Muscle layer of duodenum (tissue), 2 donors: ENCODE data around the gene FBF1.

ENCODE experiments used
- H3K27ac ChIP-seq: one replicate; pipeline ENCODE4 v1.7.0; 2013; ENCODE audit warnings: mild to moderate bottlenecking, low read length
- H3K27me3 ChIP-seq: one replicate; pipeline ENCODE4 v1.7.0; 2013; ENCODE audit warnings: low read depth, mild to moderate bottlenecking, control low read depth, low read length
- H3K36me3 ChIP-seq, 2 donors: one replicate each; pipeline ENCODE4 v1.7.0; 2013; ENCODE audit warnings: low read length in 2 of 2, control low read depth in 1 of 2, mild to moderate bottlenecking in 1 of 2; ENCODE audit not compliant: insufficient read depth in 2 of 2, control insufficient read depth in 1 of 2
- H3K4me1 ChIP-seq, 2 donors: one replicate each; pipeline ENCODE4 v1.7.0; 2013; ENCODE audit warnings: low read length in 2 of 2, mild to moderate bottlenecking in 2 of 2, control low read depth in 1 of 2, moderate library complexity in 1 of 2; ENCODE audit not compliant: insufficient read depth in 2 of 2, control insufficient read depth in 1 of 2
- H3K4me3 ChIP-seq, 2 donors: one replicate each; pipeline ENCODE4 v1.7.0; 2013; ENCODE audit warnings: low read length in 2 of 2, low read depth in 1 of 2, mild to moderate bottlenecking in 1 of 2
- H3K9me3 ChIP-seq, 2 donors: one replicate each; pipeline ENCODE4 v1.7.0; 2013; ENCODE audit warnings: low read length in 2 of 2, control low read depth in 1 of 2, mild to moderate bottlenecking in 1 of 2; ENCODE audit not compliant: control insufficient read depth in 1 of 2
- donor health status: healthy.

The FBF1 gene

GRCh38 chr17:75940727-75941441 is at the start of gene FBF1:
FBF1 (minus strand) TSS chr17:75941042; CDS start chr17:75938149, 2,893 bp downstream.
- peak within 1 kb of the TSS; percentile 77 to 85 for H3K4me3 ChIP-seq
- H3K27me3 ChIP-seq = no peaks in the 10 kb centered on the region
- no peaks in the 10 kb centered on the region for H3K9me3 ChIP-seq
- H3K4me1 ChIP-seq = peaks cover 5% of the 10 kb centered on the region in 2 donors
- peak within 1 kb of the TSS; percentile 69 for H3K27ac ChIP-seq
- H3K36me3 ChIP-seq = peaks cover 8 to 11% of the 10 kb centered on the region in 2 donors

GRCh38 chr17:75987041-75987440 is 46.2 kb upstream of the FBF1 start:
- H3K36me3 ChIP-seq = peaks cover 0 to 8% of the 10 kb centered on the region in 2 donors
- no peak overlapping the region for H3K4me3 ChIP-seq
- no peaks in the 10 kb centered on the region for H3K27me3 ChIP-seq
- H3K9me3 ChIP-seq = no peaks in the 10 kb centered on the region
- no peak overlapping the region for H3K27ac ChIP-seq
- peaks cover 0 to 4% of the 10 kb centered on the region in 2 donors for H3K4me1 ChIP-seq

GRCh38 chr17:75985986-75986385 is 45.1 kb upstream of the FBF1 start:
- Histone ChIP-seq H3K27me3 (no peaks in the 10 kb centered on the region), H3K9me3 (no peaks in the 10 kb centered on the region), H3K36me3 (no peaks in the 10 kb centered on the region), H3K4me1 (peaks cover 0 to 4% of the 10 kb centered on the region in 2 donors), H3K4me3 (no peak overlapping the region), H3K27ac (no peak overlapping the region)

- no peaks in the 10 kb centered on the region for H3K27me3 ChIP-seq
- H3K4me1 ChIP-seq = peaks cover 0 to 10% of the 10 kb centered on the region in 2 donors
- H3K9me3 ChIP-seq = no peaks in the 10 kb centered on the region
- H3K27ac ChIP-seq = no peak overlapping the region
- peaks cover 0 to 7% of the 10 kb centered on the region in 2 donors for H3K36me3 ChIP-seq
- H3K4me3 ChIP-seq = no peak overlapping the region
Observed at GRCh38 chr17:75983501-75984181, 42.8 kb upstream of the FBF1 start.

GRCh38 chr17:75981019-75981615 is 40.3 kb upstream of the FBF1 start:
- H3K4me1 ChIP-seq = peaks cover 0 to 25% of the 10 kb centered on the region in 2 donors
- H3K27ac ChIP-seq = no peak overlapping the region

GRCh38 chr17:75980188-75981018 is 39.6 kb upstream of the FBF1 start:
- Histone ChIP-seq H3K27me3 (no peaks in the 10 kb centered on the region), H3K27ac (peak overlapping the region; percentile 100), H3K36me3 (peaks cover 0 to 9% of the 10 kb centered on the region in 2 donors), H3K4me1 (peaks cover 0 to 27% of the 10 kb centered on the region in 2 donors), H3K4me3 (peak overlapping the region; percentile 80), H3K9me3 (no peaks in the 10 kb centered on the region)

More at GRCh38 chr17:75981019-75981615, 40.3 kb upstream of the FBF1 start:
- no peak overlapping the region for H3K4me3 ChIP-seq
- H3K27me3 ChIP-seq = no peaks in the 10 kb centered on the region
- H3K9me3 ChIP-seq = no peaks in the 10 kb centered on the region
- H3K36me3 ChIP-seq = peaks cover 0 to 9% of the 10 kb centered on the region in 2 donors

- peaks cover 0 to 9% of the 10 kb centered on the region in 2 donors for H3K36me3 ChIP-seq
- no peaks in the 10 kb centered on the region for H3K9me3 ChIP-seq
- peak overlapping the region; percentile 80 for H3K4me3 ChIP-seq
- no peaks in the 10 kb centered on the region for H3K27me3 ChIP-seq
- peaks cover 0 to 27% of the 10 kb centered on the region in 2 donors for H3K4me1 ChIP-seq
- H3K27ac ChIP-seq = peak overlapping the region; percentile 100
Observed at GRCh38 chr17:75979705-75980187, 38.9 kb upstream of the FBF1 start.

- peak within 1 kb of the TSS; percentile 80 for H3K4me3 ChIP-seq
- H3K4me1 ChIP-seq = peaks cover 0 to 28% of the 10 kb centered on the region in 2 donors
- H3K9me3 ChIP-seq = no peaks in the 10 kb centered on the region
- H3K27me3 ChIP-seq = no peaks in the 10 kb centered on the region
- peak within 1 kb of the TSS; percentile 100 for H3K27ac ChIP-seq
- peaks cover 0 to 9% of the 10 kb centered on the region in 2 donors for H3K36me3 ChIP-seq
Observed at GRCh38 chr17:75978938-75979704, 38.3 kb upstream of the FBF1 start, which contains the start of the genes ACOX1 and TEN1. ACOX1 (minus strand) TSS chr17:75979166; CDS start chr17:75979073, 93 bp downstream. TEN1 (plus strand) TSS chr17:75979240; CDS start chr17:75986193, 6,953 bp downstream.

GRCh38 chr17:75976175-75976848 is 35.5 kb upstream of the FBF1 start:
- H3K4me1 ChIP-seq = peaks cover 0 to 26% of the 10 kb centered on the region in 2 donors

More at GRCh38 chr17:75976175-75976848, 35.5 kb upstream of the FBF1 start:
- Histone ChIP-seq H3K27me3 (no peaks in the 10 kb centered on the region), H3K27ac (peak overlapping the region; percentile 68), H3K9me3 (no peaks in the 10 kb centered on the region), H3K4me3 (peak overlapping the region; percentile 14 to 41), H3K36me3 (peaks cover 9 to 11% of the 10 kb centered on the region in 2 donors)
